HEK293 (cell line): Measurements from ENCODE around the gene NRG2.
A peak's percentile ranks its signal among the peaks of the same experiment; 100 is the strongest.

Source experiments
- CTCF ChIA-PET: fragments of 350-600 bp; formaldehyde crosslinking; extraction: SDS; loops from one replicate; lab custom pipeline; 2021; ENCODE audit warnings: antibody characterized with exemption; lab: Yijun Ruan, JAX
- POLR2A ChIA-PET: fragments of 300-600 bp; formaldehyde crosslinking; extraction: SDS; loops from one replicate; lab custom pipeline; 2020; ENCODE audit warnings: antibody characterized with exemption, inconsistent platforms; lab: Yijun Ruan, JAX
- H3K27ac ChIP-seq: fragments of 200-500 bp; sonication (Bioruptor generic); 2 replicates; pipeline ENCODE4 v1.5.1; 2014; ENCODE audit warnings: low read depth, low read length, control low read depth, inconsistent platforms; ENCODE audit errors: extremely low read depth
- H3K36me3 ChIP-seq, 2 experiments: fragments of 200-500 bp in 1 of 2; sonication (Bioruptor generic) in 1 of 2; 1 replicate in 1 of 2; 2 replicates in 1 of 2; pipeline ENCODE4 v1.5.1; 2014 to 2017; ENCODE audit warnings: inconsistent platforms in 2 of 2, low read length in 2 of 2; ENCODE audit not compliant: control insufficient read depth in 2 of 2, insufficient read depth in 1 of 2
- H3K4me1 ChIP-seq: fragments of 200-500 bp; sonication (Bioruptor generic); 2 replicates; pipeline ENCODE4 v1.5.1; 2014; ENCODE audit warnings: mild to moderate bottlenecking, low read length, inconsistent platforms; ENCODE audit not compliant: control insufficient read depth, insufficient read depth
- H3K4me3 ChIP-seq: 2 replicates; pipeline ENCODE4 v1.5.1; 2011; ENCODE audit warnings: low read depth, mild to moderate bottlenecking, control low read depth, low read length, moderate library complexity
- H3K9me3 ChIP-seq: fragments of 200-500 bp; sonication (Bioruptor generic); 2 replicates; pipeline ENCODE4 v1.5.1; 2014; ENCODE audit warnings: low read depth, low read length, inconsistent platforms; ENCODE audit not compliant: control insufficient read depth, insufficient read depth
- BCL6B ChIP-seq: fragments of 450-650 bp; formaldehyde crosslinking; IDR thresholded peaks from 2 replicates; pipeline ENCODE4 v1.5.1; 2017; ENCODE audit warnings: missing biosample characterization, missing genetic modification characterization
- CTCF ChIP-seq: fragments of 450-650 bp; formaldehyde crosslinking; IDR thresholded peaks from 2 replicates; pipeline ENCODE4 v1.5.1; 2016; ENCODE audit warnings: missing biosample characterization, missing genetic modification characterization
- EGR2 ChIP-seq: fragments of 450-650 bp; formaldehyde crosslinking; IDR thresholded peaks from 2 replicates; pipeline ENCODE4 v1.5.1; 2016; ENCODE audit warnings: low read depth, missing biosample characterization, missing genetic modification characterization
- FEZF1 ChIP-seq: fragments of 450-650 bp; formaldehyde crosslinking; IDR thresholded peaks from 2 replicates; pipeline ENCODE4 v1.5.1; 2016; ENCODE audit warnings: missing biosample characterization, missing genetic modification characterization
- GLIS1 ChIP-seq: fragments of 450-650 bp; formaldehyde crosslinking; IDR thresholded peaks from 2 replicates; pipeline ENCODE4 v1.5.1; 2016; ENCODE audit warnings: missing biosample characterization, missing genetic modification characterization
- HOXC10 ChIP-seq: sonication (generic); formaldehyde crosslinking; IDR thresholded peaks from 2 replicates; pipeline ENCODE4 v1.8.1; 2023; ENCODE audit warnings: mild to moderate bottlenecking, missing genetic modification reagents
- INSM2 ChIP-seq: fragments of 450-650 bp; formaldehyde crosslinking; IDR thresholded peaks from 2 replicates; pipeline ENCODE4 v1.5.1; 2016; ENCODE audit warnings: missing biosample characterization, missing genetic modification characterization
- OSR2 ChIP-seq: fragments of 450-650 bp; formaldehyde crosslinking; IDR thresholded peaks from 2 replicates; pipeline ENCODE4 v1.5.1; 2016; ENCODE audit warnings: missing biosample characterization, missing genetic modification characterization
- OVOL3 ChIP-seq: fragments of 450-650 bp; formaldehyde crosslinking; IDR thresholded peaks from 2 replicates; pipeline ENCODE4 v1.5.1; 2016; ENCODE audit warnings: missing biosample characterization, missing genetic modification characterization
- REPIN1 ChIP-seq: fragments of 450-650 bp; formaldehyde crosslinking; IDR thresholded peaks from 2 replicates; pipeline ENCODE4 v1.5.1; 2017; ENCODE audit warnings: missing biosample characterization, missing genetic modification characterization, low read depth
- ZBTB26 ChIP-seq: fragments of 450-650 bp; formaldehyde crosslinking; optimal IDR thresholded peaks from 2 replicates; pipeline ENCODE3; 2016; ENCODE audit warnings: missing biosample characterization, mild to moderate bottlenecking, missing genetic modification characterization
- ZNF16 ChIP-seq: fragments of 450-650 bp; formaldehyde crosslinking; IDR thresholded peaks from 2 replicates; pipeline ENCODE4 v1.5.1; 2016; ENCODE audit warnings: low read depth, missing biosample characterization, missing genetic modification characterization
- ZNF184 ChIP-seq: fragments of 450-650 bp; IDR thresholded peaks from 2 replicates; pipeline ENCODE4 v1.5.1; 2018; ENCODE audit warnings: missing biosample characterization, mild to moderate bottlenecking, missing genetic modification characterization
- ZNF324 ChIP-seq: fragments of 450-650 bp; formaldehyde crosslinking; IDR thresholded peaks from 2 replicates; pipeline ENCODE4 v1.5.1; 2016; ENCODE audit warnings: missing biosample characterization, missing genetic modification characterization
- ZNF423 ChIP-seq: fragments of 450-650 bp; formaldehyde crosslinking; IDR thresholded peaks from 2 replicates; pipeline ENCODE4 v1.5.1; 2016; ENCODE audit warnings: missing biosample characterization, missing genetic modification characterization
- ZNF529 ChIP-seq: fragments of 450-650 bp; formaldehyde crosslinking; IDR thresholded peaks from 2 replicates; pipeline ENCODE4 v1.5.1; 2017; ENCODE audit warnings: missing genetic modification characterization, missing biosample characterization; ENCODE audit not compliant: insufficient replicate concordance
- ZNF580 ChIP-seq: fragments of 450-650 bp; formaldehyde crosslinking; IDR thresholded peaks from 2 replicates; pipeline ENCODE4 v1.5.1; 2016; ENCODE audit warnings: missing biosample characterization, missing genetic modification characterization
- ZNF621 ChIP-seq: fragments of 450-650 bp; formaldehyde crosslinking; IDR thresholded peaks from 2 replicates; pipeline ENCODE4 v1.5.1; 2017; ENCODE audit warnings: missing biosample characterization, missing genetic modification characterization
- ZNF654 ChIP-seq: fragments of 450-650 bp; formaldehyde crosslinking; IDR thresholded peaks from 2 replicates; pipeline ENCODE4 v1.5.1; 2016; ENCODE audit warnings: low read depth, missing biosample characterization, missing genetic modification characterization
- ZNF701 ChIP-seq: fragments of 450-650 bp; formaldehyde crosslinking; IDR thresholded peaks from 2 replicates; pipeline ENCODE4 v1.5.1; 2016; ENCODE audit warnings: missing biosample characterization, missing genetic modification characterization
- ZNF76 ChIP-seq: fragments of 450-650 bp; formaldehyde crosslinking; IDR thresholded peaks from 2 replicates; pipeline ENCODE4; 2016; ENCODE audit warnings: low read depth, missing biosample characterization, missing genetic modification characterization, borderline replicate concordance
- ZNF843 ChIP-seq: fragments of 450-650 bp; formaldehyde crosslinking; IDR thresholded peaks from 2 replicates; pipeline ENCODE4 v1.5.1; 2016; ENCODE audit warnings: missing biosample characterization, missing genetic modification characterization

The NRG2 gene

GRCh38 chr5:139950436-139950835 is 92.7 kb downstream of the NRG2 start:
- CTCF ChIA-PET = interaction anchor here (1.0 to 4.7 kb wide), 3 partner anchors 9 to 162 kb away, joined by 3 to 34 read pairs (median 3); no protein-coding TSS in a partner anchor
- no peak overlapping the region for H3K4me3 ChIP-seq
- TF ChIP-seq FEZF1 (tag by site-specific recombination) (no peak), ZNF580 (tag by site-specific recombination) (no peak), CTCF (no peak), OSR2 (tag by site-specific recombination) (no peak), ZNF701 (tag by site-specific recombination) (no peak), ZBTB26 (no peak), ZNF423 (tag by site-specific recombination) (no peak), OVOL3 (tag by site-specific recombination) (no peak), ZNF843 (tag by site-specific recombination) (no peak), ZNF16 (no peak), EGR2 (no peak), INSM2 (tag by site-specific recombination) (no peak), BCL6B (no peak), ZNF654 (tag by site-specific recombination) (no peak), REPIN1 (tag by site-specific recombination) (no peak), ZNF324 (tag by site-specific recombination) (no peak)
- TF ChIP-seq, all 188 proteins: peak for 0
- Histone ChIP-seq H3K4me1 (peaks cover 2% of the 10 kb centered on the region; the same call in 1 of the 2 replicates), H3K27ac (no peak overlapping the region), H3K36me3 (no peaks in the 10 kb centered on the region), H3K9me3 (no peaks in the 10 kb centered on the region)
- POLR2A ChIA-PET = interaction anchor here (0.5 kb wide), 1 partner anchor 45 kb away, joined by 5 read pairs; no protein-coding TSS in a partner anchor

- ChIA-PET POLR2A (no interaction called here), CTCF (interaction anchor here (0.6 to 4.7 kb wide), 3 partner anchors 18 to 161 kb away, joined by 3 to 34 read pairs (median 3); no protein-coding TSS in a partner anchor)
- TF ChIP-seq GLIS1 (tag by site-specific recombination) (peak; percentile 78), ZNF76 (no peak), HOXC10 (CRISPR knock-in tag) (no peak), ZNF621 (tag by site-specific recombination) (no peak), ZNF184 (tag by site-specific recombination) (no peak), ZNF529 (tag by site-specific recombination) (no peak)
- H3K4me3 ChIP-seq = no peak overlapping the region
- H3K27ac ChIP-seq = no peak overlapping the region
- no peaks in the 10 kb centered on the region for H3K9me3 ChIP-seq
- no peaks in the 10 kb centered on the region for H3K36me3 ChIP-seq
- H3K4me1 ChIP-seq = no peaks in the 10 kb centered on the region
Observed at GRCh38 chr5:139949710-139950109, 93.4 kb downstream of the NRG2 start.
